A549 (cell line): ENCODE results near the gene PPCS. TPM values are rescaled to one million over a fixed set of nuclear protein-coding genes. Genes with fewer than 3 reads are reported as not detected.

Experiments used
- ATAC-seq, 2 experiments: fragments of 200-7000 bp in 1 of 2; fragments of >200 bp in 1 of 2; cut with Nextera tagmentation in 1 of 2; cut with Tn5 transposase in 1 of 2; 3 replicates each; pipeline versions ENCODE4 v1.8.0 to v1.9.1; 2018 to 2020; ENCODE audit warnings: mild to moderate bottlenecking in 1 of 2, moderate library complexity in 1 of 2
- CTCF ChIA-PET: fragments of 300-600 bp; sonication (Branson Sonifier 250); formaldehyde crosslinking; extraction: SDS; loops from one replicate; lab custom pipeline; 2021; ENCODE audit warnings: antibody characterized with exemption, inconsistent platforms; lab: Yijun Ruan, JAX
- POLR2A ChIA-PET: fragments of 350-600 bp; formaldehyde crosslinking; extraction: SDS; loops from one replicate; lab custom pipeline; 2021; ENCODE audit warnings: antibody characterized with exemption, inconsistent platforms; lab: Yijun Ruan, JAX
- DNase-seq, 2 experiments: peaks; one replicate each; pipeline versions ENCODE4 v3.0.0 to v3.0.0-alpha.2; 2011 to 2016; ENCODE audit warnings: low read depth in 1 of 2, low spot score in 1 of 2
- FAIRE-seq: peaks from 2 replicates; lab custom pipeline; 2011; peaks lifted over from hg19 to GRCh38; lab: Jason Lieb, UNC
- H3K27ac ChIP-seq, 2 experiments: fragments of >200 bp; sonication (Bioruptor Twin); formaldehyde crosslinking; 3 replicates each; pipeline ENCODE4 v1.5.1; 2016 to 2017
- H3K4me1 ChIP-seq: fragments of >200 bp; sonication (Bioruptor Twin); formaldehyde crosslinking; 3 replicates; pipeline ENCODE4 v1.6.1; 2016
- H3K4me2 ChIP-seq: fragments of >200 bp; sonication (Bioruptor Twin); formaldehyde crosslinking; 3 replicates; pipeline ENCODE4 v1.6.1; 2016
- H3K4me3 ChIP-seq: fragments of >200 bp; sonication (Bioruptor Twin); formaldehyde crosslinking; 3 replicates; pipeline ENCODE4 v1.5.1; 2016
- H3K9me3 ChIP-seq: fragments of >200 bp; sonication (Bioruptor Twin); formaldehyde crosslinking; 3 replicates; pipeline ENCODE4 v1.6.1; 2016
- CHD2 ChIP-seq: fragments of 150-350 bp; IDR thresholded peaks from 2 replicates; pipeline ENCODE4 v1.6.1; 2014; ENCODE audit warnings: low read length; ENCODE audit not compliant: partially characterized antibody
- FOSB ChIP-seq: fragments of 250-450 bp; sonication (Bioruptor Pico); IDR thresholded peaks from 2 replicates; pipeline ENCODE4 v1.5.0; 2020; ENCODE audit warnings: mild to moderate bottlenecking, moderate library complexity
- HEYL ChIP-seq: fragments of 250-450 bp; sonication (Bioruptor Pico); IDR thresholded peaks from 2 replicates; pipeline ENCODE4 v1.8.0; 2021; ENCODE audit warnings: mild to moderate bottlenecking, moderate library complexity
- HOXA7 ChIP-seq: fragments of 250-450 bp; sonication (Bioruptor Pico); IDR thresholded peaks from 2 replicates; pipeline ENCODE4 v1.5.0; 2020; ENCODE audit warnings: mild to moderate bottlenecking, moderate library complexity
- MYC ChIP-seq: IDR thresholded peaks from 2 replicates; pipeline ENCODE4 v1.6.1; 2012; ENCODE audit warnings: mild to moderate bottlenecking, inconsistent platforms, low read length, improper control_type of control experiment, borderline replicate concordance
- POLR2A ChIP-seq: IDR thresholded peaks from 2 replicates; pipeline ENCODE4 v1.6.1; 2012; ENCODE audit warnings: mild to moderate bottlenecking, low read length
- RAD21 ChIP-seq, 2 experiments: fragments of >200 bp in 1 of 2; sonication (Bioruptor Twin) in 1 of 2; formaldehyde crosslinking in 1 of 2; IDR thresholded peaks in 1 of 2; conservative IDR thresholded peaks in 1 of 2; 2 replicates in 1 of 2; 3 replicates in 1 of 2; pipeline ENCODE4 v1.6.1; 2012 to 2018; ENCODE audit warnings: inconsistent platforms in 1 of 2
- WGBS: methylation state at CpG from one replicate; pipeline ENCODE4 v1.1.6; 2017; ENCODE audit errors: missing lambda C conversion rate; 5-methylcytosine and 5-hydroxymethylcytosine counted together
- polyA plus RNA-seq, 4 experiments: library from polyadenylated mRNA; depleted of rRNA in 3 of 4; stranded (reverse); fragments of >200 nt; fragmentation: RNase III in 1 of 4; extraction: RNeasy Plus Mini Kit Qiagen cat#74134 plus additional on column Dnase treatment in 1 of 4; gene quantifications; 2 replicates in 3 of 4; 3 replicates in 1 of 4; pipeline ENCODE4 v1.2.3, GENCODE V29; 2011 to 2017
- small RNA-seq, 6 experiments: library from RNA; depleted of rRNA; stranded (forward); fragments of <200 nt; gene quantifications; one replicate each; pipeline ENCODE3, GENCODE V24; 2012
- TF ChIP-seq, protein P1 (sequence below): fragments of 200-600 bp; sonication (generic); IDR thresholded peaks from 2 replicates; pipeline ENCODE4 v1.6.1; 2016; ENCODE audit warnings: antibody characterized with exemption, mild to moderate bottlenecking, moderate library complexity

PPCS gene
- polyA plus RNA-seq, 2 of the 4 experiments (the other 2 are of a cell fraction): 30.2 to 51.8 TPM

- WGBS: 4% methylated on average over 1 of the region's 1 CpG
- Histone ChIP-seq H3K4me1 (no peaks in the 10 kb centered on the region), H3K4me3 (no peak overlapping the region)
- TF ChIP-seq CHD2 (no peak), HEYL (CRISPR knock-in tag) (no peak), RAD21 (conservative IDR thresholded peaks at IDR 0.05 in 1 of 2, IDR thresholded peaks at IDR 0.05 in 1 of 2) (no peak), POLR2A (no peak), HOXA7 (no peak), MYC (no peak), FOSB (no peak)
- TF ChIP-seq, protein P1, sequence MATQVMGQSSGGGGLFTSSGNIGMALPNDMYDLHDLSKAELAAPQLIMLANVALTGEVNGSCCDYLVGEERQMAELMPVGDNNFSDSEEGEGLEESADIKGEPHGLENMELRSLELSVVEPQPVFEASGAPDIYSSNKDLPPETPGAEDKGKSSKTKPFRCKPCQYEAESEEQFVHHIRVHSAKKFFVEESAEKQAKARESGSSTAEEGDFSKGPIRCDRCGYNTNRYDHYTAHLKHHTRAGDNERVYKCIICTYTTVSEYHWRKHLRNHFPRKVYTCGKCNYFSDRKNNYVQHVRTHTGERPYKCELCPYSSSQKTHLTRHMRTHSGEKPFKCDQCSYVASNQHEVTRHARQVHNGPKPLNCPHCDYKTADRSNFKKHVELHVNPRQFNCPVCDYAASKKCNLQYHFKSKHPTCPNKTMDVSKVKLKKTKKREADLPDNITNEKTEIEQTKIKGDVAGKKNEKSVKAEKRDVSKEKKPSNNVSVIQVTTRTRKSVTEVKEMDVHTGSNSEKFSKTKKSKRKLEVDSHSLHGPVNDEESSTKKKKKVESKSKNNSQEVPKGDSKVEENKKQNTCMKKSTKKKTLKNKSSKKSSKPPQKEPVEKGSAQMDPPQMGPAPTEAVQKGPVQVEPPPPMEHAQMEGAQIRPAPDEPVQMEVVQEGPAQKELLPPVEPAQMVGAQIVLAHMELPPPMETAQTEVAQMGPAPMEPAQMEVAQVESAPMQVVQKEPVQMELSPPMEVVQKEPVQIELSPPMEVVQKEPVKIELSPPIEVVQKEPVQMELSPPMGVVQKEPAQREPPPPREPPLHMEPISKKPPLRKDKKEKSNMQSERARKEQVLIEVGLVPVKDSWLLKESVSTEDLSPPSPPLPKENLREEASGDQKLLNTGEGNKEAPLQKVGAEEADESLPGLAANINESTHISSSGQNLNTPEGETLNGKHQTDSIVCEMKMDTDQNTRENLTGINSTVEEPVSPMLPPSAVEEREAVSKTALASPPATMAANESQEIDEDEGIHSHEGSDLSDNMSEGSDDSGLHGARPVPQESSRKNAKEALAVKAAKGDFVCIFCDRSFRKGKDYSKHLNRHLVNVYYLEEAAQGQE: no peak
- TF ChIP-seq, all 56 proteins: peak for 0
- CTCF ChIA-PET: no interaction called here
- Histone ChIP-seq H3K4me2 (no peak overlapping the region), H3K27ac (no peak overlapping the region), H3K9me3 (peaks cover 21% of the 10 kb centered on the region)
- POLR2A ChIA-PET: no interaction called here
- DNase-seq: no peak
- ATAC-seq: no peak
- FAIRE-seq: no peak
These were observed 50.2 kb downstream of the PPCS start for GRCh38 chr1:42506576-42506975.

Small RNAs within 50 kb of the gene (small RNA-seq; reads per million reads assigned to genes)
- 0 reads per million in 6 experiments for gene TMSB4XP1

Other genes starting within 250 kb of the PPCS start
- gene FOXJ3, start 121.3 kb upstream of the PPCS start, polyA plus RNA-seq (2011; rRNA removed): 45.0 and 53.1 TPM in 2 replicates
- gene FOXJ3, start 121.3 kb upstream of the PPCS start, polyA plus RNA-seq (2017; fragmentation: RNase III; extraction: RNeasy Plus Mini Kit Qiagen cat#74134 plus additional on column Dnase treatment): 16.8 to 17.8 TPM (median 17.0 TPM) in 3 replicates
- 1.7 and 2.4 TPM in 2 replicates for gene RIMKLA, start 75.8 kb upstream of the PPCS start, polyA plus RNA-seq (2011; rRNA removed)
- gene RIMKLA, start 75.8 kb upstream of the PPCS start, polyA plus RNA-seq (2017; fragmentation: RNase III; extraction: RNeasy Plus Mini Kit Qiagen cat#74134 plus additional on column Dnase treatment): 0.35 to 0.59 TPM (median 0.42 TPM) in 3 replicates
- gene ZMYND12, start 521 bp upstream of the PPCS start, polyA plus RNA-seq (2011; rRNA removed): 0.90 and 0.91 TPM in 2 replicates
- gene ZMYND12, start 521 bp upstream of the PPCS start, polyA plus RNA-seq (2017; fragmentation: RNase III; extraction: RNeasy Plus Mini Kit Qiagen cat#74134 plus additional on column Dnase treatment): 0.37 to 0.57 TPM (median 0.47 TPM) in 3 replicates
- gene CCDC30, start 6.7 kb downstream of the PPCS start, polyA plus RNA-seq (2011; rRNA removed): 1.4 and 1.6 TPM in 2 replicates
- 0.62 to 0.75 TPM (median 0.63 TPM) in 3 replicates for gene CCDC30, start 6.7 kb downstream of the PPCS start, polyA plus RNA-seq (2017; fragmentation: RNase III; extraction: RNeasy Plus Mini Kit Qiagen cat#74134 plus additional on column Dnase treatment)
- 50.3 and 68.9 TPM in 2 replicates for gene PPIH, start 201.9 kb downstream of the PPCS start, polyA plus RNA-seq (2011; rRNA removed)
- gene PPIH, start 201.9 kb downstream of the PPCS start, polyA plus RNA-seq (2017; fragmentation: RNase III; extraction: RNeasy Plus Mini Kit Qiagen cat#74134 plus additional on column Dnase treatment): 55.8 to 68.0 TPM (median 59.0 TPM) in 3 replicates
- gene YBX1, start 225.9 kb downstream of the PPCS start, polyA plus RNA-seq (2011; rRNA removed): 345 and 488 TPM in 2 replicates
- gene YBX1, start 225.9 kb downstream of the PPCS start, polyA plus RNA-seq (2017; fragmentation: RNase III; extraction: RNeasy Plus Mini Kit Qiagen cat#74134 plus additional on column Dnase treatment): 715 to 747 TPM (median 742 TPM) in 3 replicates